ENCODE data around the gene KDELR1.
A peak's percentile ranks its signal among the peaks of the same experiment; 100 is the strongest.

Gene KDELR1

DNA sequence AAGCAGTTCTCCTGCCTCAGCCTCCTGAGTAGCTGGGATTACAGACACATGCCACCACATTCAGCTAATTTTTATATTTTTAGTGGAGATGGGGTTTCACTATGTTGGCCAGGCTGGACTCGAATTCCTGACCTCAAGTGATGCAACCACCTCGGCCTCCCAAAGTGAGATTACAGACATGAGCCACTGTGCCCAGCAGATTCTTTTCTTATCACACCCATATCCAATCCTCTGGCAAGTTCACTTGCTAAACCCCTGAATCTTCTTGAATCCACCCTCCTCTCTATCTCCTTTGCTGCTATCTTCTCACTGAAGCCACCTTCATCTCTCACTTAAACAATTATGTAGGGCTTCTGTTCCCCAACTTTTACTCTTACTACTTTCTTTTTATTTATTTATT, 45.2 kb downstream of the KDELR1 start:
- FAIRE-seq: no peak
- no peak for DNase-seq (ENCODE audit: insufficient read length, low spot score)

DNA sequence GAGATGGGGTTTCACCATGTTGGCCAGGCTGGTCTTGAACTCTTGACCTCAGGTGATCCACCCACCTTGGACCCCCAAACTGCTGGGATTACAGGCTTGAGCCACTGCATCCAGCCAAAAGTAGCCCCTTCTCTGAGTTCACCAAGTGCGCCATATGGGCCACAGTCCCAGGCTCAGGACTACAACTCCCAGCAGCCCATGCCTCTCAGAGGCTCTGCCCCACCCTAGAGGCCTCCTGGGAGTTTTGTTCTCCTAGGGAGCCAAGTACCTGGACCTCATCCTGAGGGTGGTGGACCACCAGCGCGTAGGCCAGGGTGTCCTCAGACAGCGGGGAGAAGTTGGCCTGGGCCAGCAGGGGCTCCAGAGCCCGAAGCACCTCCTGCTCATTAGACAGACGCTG, 46.5 kb downstream of the KDELR1 start:
- no peak for FAIRE-seq
- DNase-seq (ENCODE audit: insufficient read length, low spot score): no peak

DNA sequence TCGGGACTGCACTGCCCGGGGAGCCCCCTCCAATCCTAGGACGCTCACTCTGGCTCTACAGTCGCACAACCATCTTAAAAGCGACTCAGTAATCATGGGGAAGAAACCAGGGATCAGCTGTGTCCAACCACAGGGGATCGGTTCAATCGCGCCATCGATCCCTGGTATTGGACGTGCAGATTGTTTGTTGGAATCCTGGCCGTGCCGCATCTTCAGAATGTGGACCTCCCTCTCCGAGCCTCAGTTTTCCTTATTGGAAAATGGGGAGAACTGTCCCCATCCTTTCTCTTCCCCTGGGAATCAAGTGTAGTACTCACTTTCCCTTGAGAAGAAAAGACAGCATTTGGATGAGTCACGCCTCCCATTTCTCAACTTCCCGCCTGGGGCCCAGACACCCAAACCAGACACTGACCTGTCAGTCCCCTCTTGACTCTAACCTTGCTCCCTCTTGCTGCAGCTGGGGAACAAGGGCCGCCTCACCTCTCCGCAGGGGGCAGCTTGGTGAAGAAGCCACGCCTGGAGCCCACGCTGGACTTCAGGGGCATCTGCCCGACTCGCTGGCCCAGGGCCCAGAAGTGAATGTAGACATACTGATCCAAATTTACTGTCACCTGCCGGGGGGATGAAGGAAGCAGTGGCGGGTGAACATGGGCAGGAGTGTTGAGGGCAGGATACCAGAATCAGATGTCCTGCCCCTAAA, 48.4 kb downstream of the KDELR1 start:
- FAIRE-seq: no peak
- no peak for DNase-seq (ENCODE audit: insufficient read length, low spot score)

GRCh38 chr19:48342414-48342738, 49.0 kb downstream of the KDELR1 start:
- DNase-seq (ENCODE audit: insufficient read length, low spot score) (no peak), FAIRE-seq (no peak)

DNA sequence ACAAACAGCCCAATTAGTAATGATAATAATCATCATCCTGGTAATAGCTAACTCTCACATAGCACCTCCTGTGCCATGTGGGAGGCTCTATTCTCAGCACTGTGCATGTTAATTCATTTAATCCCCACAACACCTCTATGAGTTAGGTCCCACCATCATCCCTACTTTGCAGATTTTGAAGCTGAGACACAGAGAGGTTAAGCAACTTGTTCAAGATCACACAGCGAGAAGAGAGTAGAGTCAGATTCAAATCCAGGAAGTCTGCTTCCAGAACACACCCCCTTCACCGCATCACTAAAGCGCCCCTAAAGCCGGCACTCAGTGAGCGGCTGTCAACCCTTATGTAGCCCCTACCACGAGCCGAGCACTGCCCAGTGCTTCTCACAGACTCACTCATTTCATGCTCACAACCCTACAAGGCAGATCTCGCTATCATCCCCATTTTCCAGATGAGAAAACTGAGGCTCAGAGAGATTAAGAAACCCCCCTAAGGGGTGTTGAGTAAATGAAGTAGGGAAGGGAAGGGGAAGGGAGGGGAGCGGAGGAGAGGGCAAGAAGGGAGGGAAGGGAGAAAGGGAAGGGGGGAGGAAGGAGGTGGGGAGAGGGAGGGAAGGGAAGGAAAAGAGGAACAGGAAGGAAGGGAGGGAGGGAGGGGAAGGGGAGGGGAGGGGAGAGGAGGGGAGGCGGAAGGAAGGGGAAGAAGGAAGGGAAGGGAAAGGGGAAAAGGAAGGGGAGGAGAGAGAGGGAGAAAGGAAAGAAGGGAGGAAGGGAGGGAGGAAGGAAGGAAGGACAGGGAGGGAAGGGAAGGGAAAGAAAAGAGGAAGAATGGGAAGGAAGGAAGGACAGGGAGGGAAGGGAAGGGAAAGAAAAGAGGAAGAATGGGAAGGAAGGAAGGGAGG, 49.6 kb downstream of the KDELR1 start:
- DNase-seq (ENCODE audit: insufficient read length, low spot score): no peak
- no peak for FAIRE-seq

DNA sequence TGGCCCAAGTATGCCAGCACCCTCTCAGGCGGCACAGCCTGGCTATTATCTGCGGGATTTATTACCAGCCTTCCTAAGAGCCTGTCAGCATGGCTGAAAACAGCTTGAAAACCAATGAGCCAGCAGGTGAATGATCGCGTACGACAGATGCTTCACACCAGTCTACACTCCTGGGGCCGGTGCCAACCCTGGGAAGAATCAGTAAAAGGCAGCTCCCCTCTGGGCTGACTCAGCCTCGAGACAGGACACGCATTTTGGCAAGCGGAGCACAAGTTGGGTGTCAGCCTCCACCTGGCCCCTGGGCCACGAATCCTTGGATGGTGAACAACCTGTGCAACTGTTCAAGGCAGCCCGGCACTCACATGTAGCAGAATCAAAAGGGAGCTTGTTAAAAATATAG, 50.4 kb downstream of the KDELR1 start:
- FAIRE-seq: no peak
- DNase-seq (ENCODE audit: insufficient read length, low spot score): no peak

- no peak for FAIRE-seq
- no peak for DNase-seq (ENCODE audit: insufficient read length, low spot score)
Observed at GRCh38 chr19:48338802-48339503, 52.4 kb downstream of the KDELR1 start.

DNA sequence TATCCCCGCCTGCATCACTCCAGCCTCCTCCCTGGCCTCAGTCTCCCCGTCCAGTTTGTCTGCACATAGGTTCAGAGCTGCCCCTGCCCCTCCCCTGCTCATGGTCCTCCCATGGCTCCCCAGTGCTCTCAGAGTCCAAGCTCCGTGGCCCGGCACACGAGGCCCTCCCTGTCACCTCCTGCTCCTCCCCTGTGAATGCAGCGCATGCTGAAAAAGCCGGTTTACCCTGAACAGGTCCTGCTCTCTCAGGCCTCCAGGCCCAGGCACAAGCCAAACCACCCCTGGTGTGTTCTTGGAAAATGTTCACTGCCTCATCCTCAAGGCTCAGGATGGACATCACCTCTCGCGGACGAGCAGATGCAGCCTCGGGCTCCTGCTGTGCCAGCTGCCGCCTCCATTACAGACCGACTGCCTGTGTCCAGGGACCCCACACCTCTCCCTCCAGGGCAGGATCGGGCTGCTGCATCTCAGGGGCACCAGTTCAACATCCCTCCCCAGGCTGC, 53.0 kb downstream of the KDELR1 start:
- no peak for FAIRE-seq
- DNase-seq (ENCODE audit: insufficient read length, low spot score): no peak

DNA sequence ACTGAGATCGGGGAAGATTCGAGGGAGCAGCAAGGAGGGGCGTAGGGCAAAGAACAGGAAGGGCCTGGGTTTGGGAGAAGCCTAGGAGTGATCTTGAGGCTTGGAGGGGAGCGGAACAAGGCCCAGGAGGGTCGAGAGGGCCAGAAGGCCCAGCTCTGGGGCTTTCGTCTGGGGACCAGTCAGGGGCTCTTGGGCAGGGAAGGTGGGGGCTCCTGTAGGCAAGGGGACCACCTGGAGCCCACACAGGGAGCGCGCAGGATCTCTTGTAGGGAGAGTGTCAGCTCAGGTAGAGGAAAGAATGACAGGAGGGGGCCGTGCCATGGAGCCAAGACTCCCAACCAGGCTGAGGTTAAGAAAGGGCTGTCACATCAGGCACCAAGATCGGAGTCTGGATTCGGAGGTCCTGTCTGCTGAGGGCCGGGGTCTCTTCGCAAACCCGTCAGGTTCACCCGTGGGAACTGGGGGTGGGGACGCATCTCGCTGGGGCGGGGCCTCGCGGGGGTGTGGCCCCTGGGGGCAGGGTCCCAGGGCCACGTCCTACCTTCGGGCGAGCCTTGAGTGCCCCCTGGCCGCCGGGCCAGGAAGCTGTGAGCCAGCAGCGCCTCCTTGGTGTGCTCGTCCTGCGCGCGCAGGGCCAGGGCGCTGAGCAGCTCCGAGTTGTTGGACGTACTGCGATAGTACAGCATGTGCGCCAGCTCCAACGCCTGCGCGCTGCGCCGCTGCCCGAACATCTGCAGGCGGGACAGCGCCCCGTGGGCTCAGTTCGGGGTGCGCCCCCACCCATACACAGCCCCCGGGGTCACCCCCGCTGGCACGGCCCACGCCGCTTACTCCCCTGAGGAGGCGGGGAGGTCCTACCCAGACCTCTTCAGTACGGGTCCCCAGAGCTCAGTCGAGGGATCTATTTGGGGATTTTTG, 57.6 kb downstream of the KDELR1 start:
- DNase-seq (ENCODE audit: insufficient read length, low spot score) (peak; percentile 80), FAIRE-seq (peak; percentile 83)

GRCh38 chr19:48332662-48333466, 58.5 kb downstream of the KDELR1 start:
- peak; percentile 93 for DNase-seq (ENCODE audit: insufficient read length, low spot score)
- FAIRE-seq: peak; percentile 77
